GM19452 (cell line): Measurements from ENCODE around the gene ATP6V0A1.

Experiments
- ATAC-seq: cut with Tn5 transposase; IDR thresholded peaks from one replicate; pipeline ENCODE4 v1.9.1; 2021; ENCODE audit not compliant: unreplicated experiment

The ATP6V0A1 gene

DNA sequence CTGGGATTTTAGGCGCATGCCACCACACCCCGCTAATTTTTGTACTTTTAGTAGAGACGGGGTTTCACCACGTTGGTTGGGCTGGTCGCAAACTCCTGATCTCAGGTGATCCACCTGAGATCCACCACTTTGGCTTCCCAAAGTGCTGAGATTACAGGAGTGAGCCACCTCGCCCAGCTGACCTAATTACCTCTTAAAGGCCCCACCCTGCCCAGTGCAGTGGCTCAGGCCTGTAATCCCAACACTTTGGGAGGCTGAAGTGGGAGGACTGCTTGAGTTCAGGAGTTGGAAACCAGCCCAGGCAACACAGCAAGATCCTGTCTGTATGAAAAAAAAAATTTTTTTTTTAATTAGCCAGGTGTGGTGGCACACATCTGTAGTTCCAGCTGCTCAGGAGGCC, 100.4 kb downstream of the ATP6V0A1 start:
- ATAC-seq = no peak

DNA sequence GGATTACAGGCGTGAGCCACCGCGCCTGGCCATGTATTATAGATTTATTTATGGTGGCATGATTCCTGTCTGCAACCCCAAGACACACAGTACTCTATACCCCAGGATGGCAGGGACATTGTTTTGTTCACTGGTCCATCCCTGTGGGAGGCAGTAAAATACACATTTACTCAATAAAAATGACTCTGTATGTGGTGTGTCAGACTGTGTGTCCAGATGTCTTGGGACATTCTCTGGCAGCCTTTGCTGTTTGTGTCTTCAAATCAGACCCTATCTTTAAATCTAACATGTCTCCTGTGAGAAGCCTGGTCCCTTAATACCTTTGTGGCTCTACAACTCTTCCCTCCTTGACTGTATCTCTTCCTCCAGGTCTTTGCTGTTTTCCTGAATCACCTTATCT, 101.6 kb downstream of the ATP6V0A1 start:
- no peak for ATAC-seq

DNA sequence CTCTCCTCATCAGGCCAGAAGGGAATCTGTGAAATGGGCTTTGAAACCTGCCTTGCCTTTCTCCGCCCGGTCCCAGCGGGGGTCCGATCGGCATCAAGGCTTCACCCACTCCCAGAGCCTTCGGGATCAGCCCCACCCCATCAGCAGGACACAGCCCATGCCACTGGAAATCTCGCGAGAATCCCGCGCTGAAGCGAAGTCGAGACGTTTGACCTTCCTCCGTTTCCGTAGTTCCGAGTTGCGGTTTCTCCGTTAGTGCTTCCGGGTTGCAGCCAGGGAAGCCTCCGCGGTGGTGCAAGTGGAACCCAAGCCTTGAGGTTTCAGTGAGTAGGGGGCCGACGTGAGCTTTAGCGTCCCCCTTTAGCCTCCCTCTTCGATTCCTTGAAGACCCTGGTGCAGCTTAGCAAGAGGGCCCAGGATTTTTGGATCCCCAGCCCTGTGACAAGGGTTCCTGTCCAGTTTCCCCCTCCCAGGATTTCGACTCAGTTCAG, 103.3 kb downstream of the ATP6V0A1 start, which contains the start of gene COASY:
Gene COASY, plus strand, starts transcription at position 252 of the 491 bp plus-strand sequence. CDS start 475 bp downstream, outside the sequence.
- peak; percentile 56 for ATAC-seq

DNA sequence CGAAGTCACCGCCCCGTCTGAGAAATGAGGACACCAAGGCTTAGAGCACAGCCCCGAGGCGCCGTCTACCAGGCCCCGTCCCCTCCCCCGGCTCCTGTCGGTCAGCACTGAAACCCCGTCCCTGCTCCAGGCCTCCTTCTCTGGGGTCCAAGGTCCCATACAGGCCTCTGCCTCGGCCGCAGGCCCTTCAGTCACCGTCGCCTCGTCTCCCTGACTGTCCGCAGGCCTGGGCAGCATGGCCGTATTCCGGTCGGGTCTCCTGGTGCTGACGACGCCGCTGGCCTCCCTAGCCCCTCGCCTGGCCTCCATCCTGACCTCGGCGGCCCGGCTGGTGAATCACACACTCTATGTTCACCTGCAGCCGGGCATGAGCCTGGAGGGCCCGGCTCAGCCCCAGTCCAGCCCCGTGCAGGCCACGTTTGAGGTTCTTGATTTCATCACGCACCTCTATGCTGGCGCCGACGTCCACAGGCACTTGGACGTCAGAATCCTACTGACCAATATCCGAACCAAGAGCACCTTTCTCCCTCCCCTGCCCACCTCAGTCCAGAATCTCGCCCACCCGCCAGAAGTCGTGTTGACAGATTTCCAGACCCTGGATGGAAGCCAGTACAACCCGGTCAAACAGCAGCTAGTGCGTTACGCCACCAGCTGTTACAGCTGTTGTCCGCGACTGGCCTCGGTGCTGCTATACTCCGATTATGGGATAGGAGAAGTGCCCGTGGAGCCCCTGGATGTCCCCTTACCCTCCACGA, 103.9 kb downstream of the ATP6V0A1 start:
- ATAC-seq = no peak

DNA sequence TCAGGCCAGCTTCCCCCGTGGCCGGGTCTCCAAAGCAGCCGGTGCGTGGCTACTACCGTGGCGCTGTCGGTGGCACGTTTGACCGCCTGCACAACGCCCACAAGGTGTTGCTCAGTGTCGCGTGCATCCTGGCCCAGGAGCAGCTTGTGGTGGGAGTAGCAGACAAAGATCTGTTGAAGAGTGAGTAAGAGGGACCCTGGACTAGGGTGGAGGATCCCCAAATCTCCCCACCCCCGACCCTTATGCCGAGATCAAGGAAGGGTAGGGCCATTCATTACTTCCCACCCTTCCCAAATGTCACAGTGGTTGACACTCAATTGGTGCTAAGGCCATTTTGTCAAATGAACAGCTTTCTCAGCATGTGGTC, 104.4 kb downstream of the ATP6V0A1 start:
- no peak for ATAC-seq

DNA sequence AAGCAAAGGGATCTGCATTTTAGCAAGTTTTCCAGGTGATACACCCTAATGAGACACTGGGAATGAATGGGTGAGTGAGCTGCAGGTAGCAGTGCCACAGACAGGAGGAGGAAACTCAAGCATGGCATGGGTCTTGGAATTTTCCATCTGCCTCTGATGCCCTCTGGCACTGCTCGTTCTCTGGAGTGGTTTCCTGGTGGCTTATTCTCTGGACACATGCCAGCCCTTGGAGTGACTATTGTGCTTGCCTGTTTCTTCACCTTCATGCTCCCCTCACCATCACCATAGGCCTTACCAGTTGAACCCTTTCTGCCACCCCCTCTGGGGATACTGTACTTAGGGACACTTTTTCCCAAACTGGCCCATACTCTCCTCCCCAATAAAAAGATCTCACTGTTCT, 104.9 kb downstream of the ATP6V0A1 start:
- ATAC-seq = no peak

DNA sequence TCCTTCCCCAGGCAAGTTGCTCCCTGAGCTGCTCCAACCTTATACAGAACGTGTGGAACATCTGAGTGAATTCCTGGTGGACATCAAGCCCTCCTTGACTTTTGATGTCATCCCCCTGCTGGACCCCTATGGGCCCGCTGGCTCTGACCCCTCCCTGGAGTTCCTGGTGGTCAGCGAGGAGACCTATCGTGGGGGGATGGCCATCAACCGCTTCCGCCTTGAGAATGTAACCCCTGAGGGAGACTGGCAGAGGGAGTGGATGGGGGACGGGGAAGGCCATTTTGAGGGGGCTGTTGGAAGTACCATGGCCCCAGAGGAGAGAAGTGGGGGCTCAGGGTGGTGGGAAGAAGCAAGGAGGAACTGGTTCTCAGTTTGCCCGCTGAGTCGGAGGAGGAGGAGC, 105.3 kb downstream of the ATP6V0A1 start:
- ATAC-seq = no peak

DNA sequence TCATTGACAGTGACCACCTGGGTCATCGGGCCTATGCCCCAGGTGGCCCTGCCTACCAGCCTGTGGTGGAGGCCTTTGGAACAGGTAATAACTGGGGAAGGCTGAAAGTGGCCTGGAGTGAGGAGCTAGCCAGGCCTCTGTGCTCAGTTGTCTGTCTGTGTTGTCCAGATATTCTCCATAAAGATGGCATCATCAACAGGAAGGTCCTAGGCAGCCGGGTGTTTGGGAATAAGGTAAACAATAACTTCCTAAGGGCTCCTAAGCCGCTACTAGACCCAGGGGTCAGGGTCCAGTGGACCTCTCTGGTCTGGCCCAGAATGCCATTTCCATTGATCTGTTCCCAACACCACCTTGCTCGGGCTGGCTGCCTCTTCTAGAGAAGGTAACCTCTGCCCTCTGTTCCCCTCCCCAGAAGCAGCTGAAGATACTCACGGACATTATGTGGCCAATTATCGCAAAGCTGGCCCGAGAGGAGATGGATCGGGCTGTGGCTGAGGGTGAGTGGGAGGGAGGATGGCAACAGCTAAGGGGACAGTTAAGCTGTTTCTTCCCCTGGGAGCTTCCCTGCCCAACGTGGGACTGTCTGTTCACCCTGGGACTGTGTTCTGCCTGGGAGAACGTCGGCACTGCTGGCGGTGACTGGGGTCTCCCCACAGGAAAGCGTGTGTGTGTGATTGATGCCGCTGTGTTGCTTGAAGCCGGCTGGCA, 106.3 kb downstream of the ATP6V0A1 start:
- ATAC-seq = no peak

DNA sequence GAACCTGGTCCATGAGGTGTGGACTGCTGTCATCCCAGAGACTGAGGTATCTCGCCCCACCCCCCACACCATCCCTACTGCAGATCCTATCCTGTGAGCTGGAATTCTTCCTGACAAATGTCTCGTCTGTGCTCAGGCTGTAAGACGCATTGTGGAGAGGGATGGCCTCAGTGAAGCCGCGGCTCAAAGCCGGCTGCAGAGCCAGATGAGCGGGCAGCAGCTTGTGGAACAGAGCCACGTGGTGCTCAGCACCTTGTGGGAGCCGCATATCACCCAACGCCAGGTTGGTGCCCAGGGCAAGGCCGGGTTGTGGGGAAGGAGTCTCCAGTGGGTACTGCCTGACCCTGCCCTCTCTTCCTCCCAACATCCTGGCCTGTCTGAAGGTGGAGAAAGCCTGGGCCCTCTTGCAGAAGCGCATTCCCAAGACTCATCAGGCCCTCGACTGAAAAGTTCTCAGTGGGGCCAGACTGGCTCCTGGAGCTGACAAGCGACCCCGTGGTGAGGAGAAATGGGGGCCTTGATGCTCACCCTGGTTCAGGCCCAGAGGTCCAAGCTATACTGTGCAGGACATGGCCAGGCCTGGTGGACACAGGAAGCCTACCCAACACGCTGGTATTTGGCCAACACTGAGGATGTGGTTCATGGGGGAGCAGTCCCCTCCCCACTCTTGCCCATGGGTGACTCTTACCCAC, 107.0 kb downstream of the ATP6V0A1 start:
- no peak for ATAC-seq

DNA sequence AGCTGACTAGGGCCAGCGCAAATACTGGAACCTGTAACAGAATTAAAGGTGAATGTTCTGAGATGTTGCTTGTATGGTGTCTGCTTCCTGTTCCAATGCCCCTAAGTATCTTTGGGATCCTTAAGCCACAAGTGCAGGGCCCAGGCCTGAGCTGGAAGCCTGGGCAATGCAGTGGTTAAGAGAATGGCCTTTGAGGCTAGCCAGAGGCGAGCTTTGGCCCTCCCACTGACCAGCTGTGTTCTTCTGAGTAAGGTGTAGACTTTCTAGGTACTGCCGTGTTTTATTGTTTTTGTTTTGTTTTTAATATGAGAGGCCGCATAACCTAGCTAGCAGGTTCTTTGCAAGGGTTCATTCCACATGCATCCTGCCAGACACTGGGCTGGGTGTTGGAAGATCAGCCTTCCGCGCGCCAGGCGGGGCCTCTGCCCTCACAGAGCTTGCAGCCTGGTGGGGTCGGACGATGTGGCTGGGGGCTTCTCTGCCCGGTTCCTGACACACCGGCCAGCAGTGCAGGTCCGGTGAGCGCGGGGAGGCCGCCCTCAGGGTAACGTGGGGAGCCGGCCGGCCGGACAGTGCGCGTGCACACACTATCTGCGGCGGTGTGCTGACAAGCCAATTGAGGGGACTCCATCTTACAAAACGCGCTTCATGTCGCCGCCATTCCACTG, 107.7 kb downstream of the ATP6V0A1 start:
- ATAC-seq = peak; percentile 2

DNA sequence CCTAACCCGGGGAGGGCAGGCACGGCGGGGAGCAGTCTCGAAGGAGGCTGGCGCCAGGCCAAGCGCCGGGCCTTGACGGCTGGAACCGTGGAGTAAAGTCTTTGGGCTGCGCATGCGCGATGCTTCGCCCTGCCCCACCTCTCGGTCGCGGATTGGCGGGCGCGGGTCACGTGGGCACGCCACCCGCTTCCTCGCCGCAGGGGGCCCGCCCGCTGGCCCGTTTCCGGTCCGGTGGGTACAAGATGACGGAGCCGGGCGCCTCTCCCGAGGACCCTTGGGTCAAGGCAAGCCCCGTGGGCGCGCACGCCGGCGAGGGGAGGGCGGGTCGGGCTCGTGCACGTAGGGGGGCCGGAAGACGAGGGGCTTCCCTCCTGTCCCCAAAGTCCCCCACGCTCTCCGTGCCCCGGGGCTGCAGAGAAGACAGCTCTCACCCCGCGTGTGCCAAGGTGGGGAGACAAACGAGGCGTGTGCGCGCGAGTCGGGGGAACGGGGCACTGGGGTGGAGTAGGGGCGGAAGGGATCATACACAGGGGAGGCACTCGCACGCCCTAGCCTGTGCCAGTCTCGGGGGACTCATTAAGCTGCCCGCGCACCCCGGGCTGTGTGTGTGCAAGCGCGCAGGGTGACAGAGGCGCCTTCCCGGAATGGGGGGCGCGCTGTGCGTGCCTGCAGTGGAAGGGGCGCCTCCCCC, 108.3 kb downstream of the ATP6V0A1 start, which contains the start of gene MLX:
Gene MLX, plus strand, starts transcription at position 218 of the 691 bp plus-strand sequence. Its CDS starts 25 bp downstream, at position 243.
- ATAC-seq = peak; percentile 49

DNA sequence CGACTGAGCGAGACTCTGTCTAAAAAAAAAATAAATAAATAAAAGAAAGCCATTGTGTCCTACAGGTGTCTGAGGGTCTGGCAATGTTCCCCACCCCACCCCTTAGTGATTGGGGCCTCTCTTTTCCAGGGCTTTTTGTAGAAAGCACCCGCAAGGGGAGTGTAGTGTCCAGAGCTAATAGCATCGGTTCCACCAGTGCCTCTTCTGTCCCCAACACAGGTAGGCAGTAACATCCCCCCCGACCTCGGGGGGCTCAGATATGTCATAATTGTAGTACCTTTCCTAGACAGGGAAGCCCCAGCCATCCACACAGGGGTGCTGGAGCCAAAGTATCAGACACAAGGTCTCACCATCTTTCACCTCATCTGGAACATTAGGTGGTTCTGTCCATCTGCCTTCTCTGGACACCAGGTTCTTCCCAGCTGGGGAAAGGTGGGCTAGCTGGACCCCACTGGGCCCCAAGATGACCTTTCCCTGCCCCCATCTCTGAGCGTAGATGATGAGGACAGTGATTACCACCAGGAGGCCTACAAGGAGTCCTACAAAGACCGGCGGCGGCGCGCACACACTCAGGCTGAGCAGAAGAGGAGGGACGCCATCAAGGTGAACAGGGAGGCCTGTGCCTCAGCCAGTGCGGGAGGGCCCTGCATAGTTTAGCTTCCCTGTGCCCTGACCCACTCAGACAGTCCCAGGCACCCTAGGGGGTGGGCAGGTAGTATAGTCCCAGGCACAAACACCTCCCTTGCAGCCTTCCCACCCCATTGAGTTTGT, 109.8 kb downstream of the ATP6V0A1 start:
- ATAC-seq = no peak

DNA sequence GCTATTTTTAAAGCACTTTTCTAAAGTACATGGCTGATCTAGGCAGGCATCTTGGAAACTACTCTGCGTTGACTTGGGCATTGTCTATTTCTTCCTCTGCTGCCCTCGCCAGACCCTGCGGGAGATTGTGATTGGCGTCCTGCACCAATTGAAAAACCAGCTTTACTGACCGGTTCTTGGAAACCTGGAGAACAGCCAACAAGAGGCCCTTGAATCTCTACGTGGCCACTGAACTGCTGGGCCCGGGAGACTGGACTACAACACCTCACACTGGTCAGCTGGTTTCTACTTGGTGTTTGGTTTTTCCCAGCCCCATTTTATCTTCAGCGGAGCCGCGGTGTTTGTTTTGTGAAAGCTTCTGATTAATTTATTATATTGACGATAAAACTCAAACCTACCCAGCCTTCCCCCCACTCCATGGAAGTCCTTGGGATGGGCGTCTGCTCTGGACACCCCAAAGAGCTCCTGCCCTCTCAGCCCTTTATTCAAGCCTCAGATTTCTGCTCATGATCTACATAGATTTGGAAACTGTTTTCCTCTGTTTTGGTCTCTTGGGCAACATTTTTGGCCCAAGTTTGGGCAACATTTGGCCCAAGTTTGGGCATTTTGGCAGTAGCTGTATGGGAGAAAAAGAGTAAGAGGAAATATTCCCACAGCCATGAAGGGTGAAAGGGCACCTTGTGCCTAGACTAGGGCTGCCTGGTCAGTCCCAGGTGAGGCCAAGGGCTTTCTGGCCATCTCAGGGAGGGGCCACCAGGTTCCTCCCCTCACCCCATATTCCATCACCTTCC, 113.0 kb downstream of the ATP6V0A1 start:
- ATAC-seq = no peak
